Subcutaneous abdominal adipose tissue (tissue), 5 donors: Measurements from ENCODE around the gene TFDP3.

Source experiments
- H3K27ac ChIP-seq: one replicate; pipeline ENCODE4 v1.7.0; 2013; ENCODE audit warnings: low read depth, mild to moderate bottlenecking, inconsistent platforms, low read length, moderate library complexity
- H3K27me3 ChIP-seq, 5 donors: one replicate each; pipeline ENCODE4 v1.7.0; 2013; ENCODE audit warnings: low read length in 5 of 5, inconsistent platforms in 1 of 5; ENCODE audit not compliant: control insufficient read depth in 5 of 5, insufficient read depth in 4 of 5
- H3K36me3 ChIP-seq, 5 donors: one replicate each; pipeline ENCODE4 v1.7.0; 2013; ENCODE audit warnings: low read length in 5 of 5; ENCODE audit not compliant: control insufficient read depth in 5 of 5, insufficient read depth in 5 of 5
- H3K4me1 ChIP-seq, 5 donors: one replicate each; pipeline ENCODE4 v1.7.0; 2013; ENCODE audit warnings: low read length in 5 of 5, mild to moderate bottlenecking in 3 of 5, moderate library complexity in 1 of 5; ENCODE audit not compliant: control insufficient read depth in 5 of 5, insufficient read depth in 5 of 5
- H3K4me3 ChIP-seq, 5 donors: one replicate each; pipeline ENCODE4 v1.7.0; 2013; ENCODE audit warnings: low read length in 5 of 5, low read depth in 1 of 5
- H3K9ac ChIP-seq, 5 donors: one replicate each; pipeline ENCODE4 v1.7.0; 2013; ENCODE audit warnings: low read length in 5 of 5, mild to moderate bottlenecking in 4 of 5, moderate library complexity in 3 of 5
- H3K9me3 ChIP-seq, 5 donors: one replicate each; pipeline ENCODE4 v1.7.0; 2013; ENCODE audit warnings: low read length in 5 of 5; ENCODE audit not compliant: control insufficient read depth in 5 of 5
- donor health status: healthy.
- donor health status: healthy.
- donor health status: healthy.
- donor health status: healthy.
- donor health status: healthy.

The TFDP3 gene

GRCh38 chrX:133246921-133247320, 28.8 kb upstream of the TFDP3 start:
- Histone ChIP-seq H3K27me3 (peaks cover 0 to 4% (median 2%) of the 10 kb centered on the region in 5 donors), H3K4me1 (peaks cover 0 to 7% (median 0%) of the 10 kb centered on the region in 5 donors), H3K9ac (no peak overlapping the region), H3K9me3 (peaks cover 11 to 35% (median 28%) of the 10 kb centered on the region in 5 donors), H3K36me3 (no peaks in the 10 kb centered on the region), H3K27ac (no peak overlapping the region), H3K4me3 (peak overlapping the region in 2 of 5 donors; percentile 9 to 39)

GRCh38 chrX:133235830-133236229, 17.7 kb upstream of the TFDP3 start:
- H3K36me3 ChIP-seq, result no peaks in the 10 kb centered on the region
- no peak overlapping the region for H3K27ac ChIP-seq
- no peak overlapping the region for H3K4me3 ChIP-seq
- H3K9ac ChIP-seq, result no peak overlapping the region
- peaks cover 0 to 14% (median 10%) of the 10 kb centered on the region in 5 donors for H3K27me3 ChIP-seq
- H3K9me3 ChIP-seq, result no peaks in the 10 kb centered on the region
- no peaks in the 10 kb centered on the region for H3K4me1 ChIP-seq

- Histone ChIP-seq H3K27ac (no peak overlapping the region), H3K27me3 (peaks cover 0 to 16% (median 11%) of the 10 kb centered on the region in 5 donors), H3K9ac (no peak overlapping the region), H3K9me3 (no peaks in the 10 kb centered on the region), H3K36me3 (no peaks in the 10 kb centered on the region), H3K4me1 (no peaks in the 10 kb centered on the region), H3K4me3 (no peak overlapping the region)
Observed at GRCh38 chrX:133232331-133232730, 14.2 kb upstream of the TFDP3 start.

- H3K36me3 ChIP-seq, result no peaks in the 10 kb centered on the region
- no peaks in the 10 kb centered on the region for H3K4me1 ChIP-seq
- H3K9ac ChIP-seq, result no peak overlapping the region
- H3K9me3 ChIP-seq, result no peaks in the 10 kb centered on the region
- no peak overlapping the region for H3K27ac ChIP-seq
- H3K4me3 ChIP-seq, result no peak overlapping the region
- H3K27me3 ChIP-seq, result peaks cover 0 to 11% (median 7%) of the 10 kb centered on the region in 5 donors
Observed at GRCh38 chrX:133229361-133229760, 11.2 kb upstream of the TFDP3 start.

- H3K27me3 ChIP-seq, result peaks cover 0 to 12% (median 6%) of the 10 kb centered on the region in 5 donors
- no peak overlapping the region for H3K9ac ChIP-seq
- no peaks in the 10 kb centered on the region for H3K36me3 ChIP-seq
- no peaks in the 10 kb centered on the region for H3K9me3 ChIP-seq
- H3K27ac ChIP-seq, result no peak overlapping the region
- no peak overlapping the region for H3K4me3 ChIP-seq
- H3K4me1 ChIP-seq, result no peaks in the 10 kb centered on the region
Observed at GRCh38 chrX:133215747-133216146, 2.4 kb downstream of the TFDP3 start.

- Histone ChIP-seq H3K4me1 (no peaks in the 10 kb centered on the region), H3K9me3 (no peaks in the 10 kb centered on the region), H3K9ac (no peak overlapping the region), H3K36me3 (no peaks in the 10 kb centered on the region), H3K27ac (no peak overlapping the region), H3K27me3 (peaks cover 0 to 17% (median 6%) of the 10 kb centered on the region in 5 donors), H3K4me3 (no peak overlapping the region)
Observed at GRCh38 chrX:133215017-133215416, 3.1 kb downstream of the TFDP3 start.

GRCh38 chrX:133214301-133214700, 3.9 kb downstream of the TFDP3 start:
- Histone ChIP-seq H3K4me1 (no peaks in the 10 kb centered on the region), H3K36me3 (no peaks in the 10 kb centered on the region), H3K9ac (no peak overlapping the region)

GRCh38 chrX:133213117-133213516, 5.0 kb downstream of the TFDP3 start:
- H3K27me3 ChIP-seq, result peaks cover 0 to 18% (median 6%) of the 10 kb centered on the region in 5 donors
- no peak overlapping the region for H3K4me3 ChIP-seq
- no peak overlapping the region for H3K27ac ChIP-seq
- no peak overlapping the region for H3K9ac ChIP-seq
- H3K36me3 ChIP-seq, result no peaks in the 10 kb centered on the region
- H3K4me1 ChIP-seq, result no peaks in the 10 kb centered on the region
- no peaks in the 10 kb centered on the region for H3K9me3 ChIP-seq

More at GRCh38 chrX:133214301-133214700, 3.9 kb downstream of the TFDP3 start:
- no peaks in the 10 kb centered on the region for H3K9me3 ChIP-seq
- H3K27ac ChIP-seq, result no peak overlapping the region
- no peak overlapping the region for H3K4me3 ChIP-seq
- H3K27me3 ChIP-seq, result peaks cover 0 to 18% (median 6%) of the 10 kb centered on the region in 5 donors

GRCh38 chrX:133207751-133208150, 10.4 kb downstream of the TFDP3 start:
- no peak overlapping the region for H3K4me3 ChIP-seq
- H3K4me1 ChIP-seq, result no peaks in the 10 kb centered on the region
- H3K27me3 ChIP-seq, result peaks cover 0 to 22% (median 3%) of the 10 kb centered on the region in 5 donors
- H3K27ac ChIP-seq, result no peak overlapping the region
- H3K9ac ChIP-seq, result no peak overlapping the region
- no peaks in the 10 kb centered on the region for H3K9me3 ChIP-seq
- H3K36me3 ChIP-seq, result no peaks in the 10 kb centered on the region

- H3K27me3 ChIP-seq, result peaks cover 4 to 19% (median 17%) of the 10 kb centered on the region in 5 donors
- no peak overlapping the region for H3K4me3 ChIP-seq
- no peaks in the 10 kb centered on the region for H3K36me3 ChIP-seq
- H3K9ac ChIP-seq, result no peak overlapping the region
- H3K9me3 ChIP-seq, result no peaks in the 10 kb centered on the region
- no peaks in the 10 kb centered on the region for H3K4me1 ChIP-seq
- no peak overlapping the region for H3K27ac ChIP-seq
Observed at GRCh38 chrX:133191739-133192039, 26.5 kb downstream of the TFDP3 start.
